HUES48 (cell line): ENCODE data around the gene SLC1A4.

Experiments used
- H3K27ac ChIP-seq: one replicate; pipeline ENCODE4 v1.7.0; 2013; ENCODE audit warnings: low read depth, low read length, inconsistent platforms
- H3K27me3 ChIP-seq: 2 replicates; pipeline ENCODE4 v1.6.1; 2013; ENCODE audit warnings: mild to moderate bottlenecking, low read length; ENCODE audit not compliant: control insufficient read depth, insufficient read depth
- H3K36me3 ChIP-seq: 2 replicates; pipeline ENCODE4 v1.6.1; 2013; ENCODE audit warnings: low read length; ENCODE audit not compliant: control insufficient read depth, insufficient read depth
- H3K4me1 ChIP-seq: 2 replicates; pipeline ENCODE4 v1.6.1; 2013; ENCODE audit warnings: mild to moderate bottlenecking, low read length; ENCODE audit not compliant: control insufficient read depth, insufficient read depth
- H3K4me3 ChIP-seq: 2 replicates; pipeline ENCODE4 v1.5.1; 2013; ENCODE audit warnings: mild to moderate bottlenecking, low read depth, low read length
- H3K9ac ChIP-seq: 2 replicates; pipeline ENCODE4 v1.6.1; 2013; ENCODE audit warnings: mild to moderate bottlenecking, low read depth, low read length, moderate library complexity
- H3K9me3 ChIP-seq: 2 replicates; pipeline ENCODE4 v1.6.1; 2013; ENCODE audit warnings: low read length; ENCODE audit not compliant: control insufficient read depth, insufficient read depth

Gene SLC1A4

GRCh38 chr2:65064728-65065552, 75.7 kb downstream of the SLC1A4 start:
- H3K4me3 ChIP-seq: no peak overlapping the region
- H3K27ac ChIP-seq: no peak overlapping the region
- no peaks in the 10 kb centered on the region for H3K4me1 ChIP-seq
- no peaks in the 10 kb centered on the region for H3K9me3 ChIP-seq
- H3K36me3 ChIP-seq: peaks cover 11% of the 10 kb centered on the region
- H3K9ac ChIP-seq: no peak overlapping the region
- H3K27me3 ChIP-seq: no peaks in the 10 kb centered on the region

GRCh38 chr2:65067806-65068553, 78.8 kb downstream of the SLC1A4 start:
- Histone ChIP-seq H3K9ac (no peak overlapping the region), H3K9me3 (no peaks in the 10 kb centered on the region), H3K4me3 (no peak overlapping the region), H3K27ac (no peak overlapping the region), H3K4me1 (no peaks in the 10 kb centered on the region), H3K27me3 (no peaks in the 10 kb centered on the region), H3K36me3 (peaks cover 41% of the 10 kb centered on the region)

- H3K4me3 ChIP-seq: no peak overlapping the region
- no peaks in the 10 kb centered on the region for H3K27me3 ChIP-seq
- H3K36me3 ChIP-seq: peaks cover 56% of the 10 kb centered on the region
- no peaks in the 10 kb centered on the region for H3K9me3 ChIP-seq
- no peak overlapping the region for H3K27ac ChIP-seq
- no peak overlapping the region for H3K9ac ChIP-seq
- no peaks in the 10 kb centered on the region for H3K4me1 ChIP-seq
Measured at GRCh38 chr2:65069439-65069824, 80.2 kb downstream of the SLC1A4 start.

- Histone ChIP-seq H3K36me3 (peaks cover 64% of the 10 kb centered on the region), H3K4me3 (no peak overlapping the region), H3K27me3 (no peaks in the 10 kb centered on the region), H3K27ac (no peak overlapping the region), H3K9me3 (no peaks in the 10 kb centered on the region), H3K9ac (no peak overlapping the region), H3K4me1 (no peaks in the 10 kb centered on the region; the same call in 1 of the 2 replicates)
Measured at GRCh38 chr2:65070172-65070830, 81.1 kb downstream of the SLC1A4 start.

- Histone ChIP-seq H3K4me1 (peaks cover 5% of the 10 kb centered on the region; the same call in 1 of the 2 replicates), H3K4me3 (no peak overlapping the region), H3K27ac (no peak overlapping the region), H3K27me3 (no peaks in the 10 kb centered on the region), H3K9me3 (no peaks in the 10 kb centered on the region), H3K9ac (no peak overlapping the region), H3K36me3 (peaks cover 68% of the 10 kb centered on the region)
Measured at GRCh38 chr2:65070856-65071255, 81.7 kb downstream of the SLC1A4 start.

- H3K27ac ChIP-seq: no peak overlapping the region
- H3K4me1 ChIP-seq: peaks cover 10% of the 10 kb centered on the region; the same call in 1 of the 2 replicates
- no peak overlapping the region for H3K9ac ChIP-seq
- peaks cover 73% of the 10 kb centered on the region for H3K36me3 ChIP-seq
- no peaks in the 10 kb centered on the region for H3K9me3 ChIP-seq
- H3K4me3 ChIP-seq: no peak overlapping the region
- H3K27me3 ChIP-seq: no peaks in the 10 kb centered on the region
Measured at GRCh38 chr2:65071499-65072180, 82.4 kb downstream of the SLC1A4 start.

GRCh38 chr2:65072181-65072970, 83.2 kb downstream of the SLC1A4 start:
- Histone ChIP-seq H3K4me3 (no peak overlapping the region), H3K9me3 (no peaks in the 10 kb centered on the region), H3K9ac (no peak overlapping the region), H3K4me1 (peaks cover 11% of the 10 kb centered on the region), H3K27ac (no peak overlapping the region), H3K36me3 (peaks cover 73% of the 10 kb centered on the region), H3K27me3 (no peaks in the 10 kb centered on the region)
